Fibroblast of skin of scalp (primary cell): Measurements from ENCODE around the gene HNRNPUL1. TPM values are rescaled to one million over a fixed set of nuclear protein-coding genes. Genes with fewer than 3 reads are reported as not detected.

Source experiments
- DNase-seq: peaks from one replicate; pipeline ENCODE4 v3.0.0-alpha.2; 2013
- polyA plus RNA-seq, 2 experiments: library from polyadenylated mRNA; unstranded; fragments of 120-200 nt; gene quantifications; one replicate each; pipeline ENCODE4 v1.2.1, GENCODE V29; 2013; ENCODE audit not compliant: insufficient read length in 2 of 2

The HNRNPUL1 gene
- polyA plus RNA-seq (2013, experiment 1 of 2; ENCODE audit: insufficient read length) = 165 TPM
- polyA plus RNA-seq (2013, experiment 2 of 2; ENCODE audit: insufficient read length) = 167 TPM

- peak; percentile 100 for DNase-seq
Observed at GRCh38 chr19:41263850-41264580, at the start of gene HNRNPUL1. HNRNPUL1 (plus strand) TSS chr19:41264372; CDS start chr19:41264504, 132 bp downstream.

- no peak for DNase-seq
Observed at GRCh38 chr19:41217741-41218140, 46.4 kb upstream of the HNRNPUL1 start.

GRCh38 chr19:41218249-41218614 lies 45.9 kb upstream of the HNRNPUL1 start:
- DNase-seq = no peak

GRCh38 chr19:41218615-41219507 lies 45.3 kb upstream of the HNRNPUL1 start, which contains the start of gene AXL:
AXL (plus strand) TSS chr19:41219223; CDS start chr19:41219393, 170 bp downstream.
- DNase-seq = peak; percentile 85

- peak; percentile 81 for DNase-seq
Observed at GRCh38 chr19:41219924-41220567, 44.1 kb upstream of the HNRNPUL1 start.

GRCh38 chr19:41220811-41221210 lies 43.4 kb upstream of the HNRNPUL1 start:
- DNase-seq = no peak

GRCh38 chr19:41221514-41222205 lies 42.5 kb upstream of the HNRNPUL1 start:
- DNase-seq = no peak

- no peak for DNase-seq
Observed at GRCh38 chr19:41222240-41222639, 41.9 kb upstream of the HNRNPUL1 start.

GRCh38 chr19:41223431-41224234 lies 40.5 kb upstream of the HNRNPUL1 start:
- DNase-seq = peak; percentile 92

- DNase-seq = no peak
Observed at GRCh38 chr19:41224632-41225031, 39.5 kb upstream of the HNRNPUL1 start.

GRCh38 chr19:41225238-41226052 lies 38.7 kb upstream of the HNRNPUL1 start:
- peak; percentile 99 for DNase-seq

GRCh38 chr19:41226053-41226873 lies 37.9 kb upstream of the HNRNPUL1 start:
- peak; percentile 90 for DNase-seq

GRCh38 chr19:41226874-41227390 lies 37.2 kb upstream of the HNRNPUL1 start:
- no peak for DNase-seq

GRCh38 chr19:41228486-41228885 lies 35.7 kb upstream of the HNRNPUL1 start:
- no peak for DNase-seq

- peak; percentile 58 for DNase-seq
Observed at GRCh38 chr19:41229338-41229737, 34.8 kb upstream of the HNRNPUL1 start.

GRCh38 chr19:41230067-41230857 lies 33.9 kb upstream of the HNRNPUL1 start:
- no peak for DNase-seq

- DNase-seq = no peak
Observed at GRCh38 chr19:41232686-41233085, 31.5 kb upstream of the HNRNPUL1 start.

GRCh38 chr19:41233748-41234240 lies 30.4 kb upstream of the HNRNPUL1 start:
- DNase-seq = no peak
